Measurements from ENCODE around the gene ATG13.
"Not testable (repeated sequence)": the region's sequence is repeated elsewhere in the genome, so short reads cannot be mapped to it uniquely, and the experiment has no call there.

ATG13 gene

DNA sequence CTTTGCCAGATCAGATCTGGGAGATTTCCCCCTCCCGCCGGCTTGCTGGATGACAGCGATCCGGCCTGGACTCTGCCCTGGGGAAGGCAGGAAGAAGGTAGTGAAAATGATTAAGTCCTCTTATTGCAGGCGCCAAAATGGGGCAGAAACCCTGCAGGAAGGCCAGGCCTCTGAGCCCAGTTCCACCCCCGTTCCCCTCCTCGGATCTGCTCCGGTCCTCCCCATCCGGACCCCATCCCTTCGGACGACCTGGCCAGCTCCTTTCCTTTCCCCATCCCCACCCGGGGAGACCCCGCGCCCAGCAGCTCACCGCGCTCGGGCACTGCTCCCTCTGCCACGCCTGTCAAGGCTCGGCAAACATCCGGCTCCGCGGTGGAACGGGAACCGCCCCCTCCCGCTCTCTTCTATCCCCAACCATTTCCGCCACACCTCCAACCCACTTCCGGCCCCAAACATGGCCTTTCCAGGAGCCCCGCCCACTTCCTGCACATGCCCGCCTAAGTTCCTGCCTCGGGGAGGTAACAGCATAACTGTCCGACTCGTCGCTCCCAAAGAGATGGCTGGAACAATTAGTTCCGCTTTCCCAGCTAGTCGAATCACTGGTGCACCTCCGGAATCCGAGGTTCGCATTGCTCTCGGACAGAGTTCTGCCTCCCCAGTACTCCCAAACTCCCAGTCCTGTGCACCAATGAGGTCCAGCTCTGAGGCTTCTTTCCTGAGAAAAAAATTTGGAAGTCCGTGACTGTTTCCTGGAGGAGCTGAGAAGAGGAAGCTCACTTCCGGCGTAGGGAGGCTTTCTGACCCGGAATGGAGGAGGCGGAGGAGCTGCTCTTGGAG is 83.1 kb downstream of the ATG13 start, which contains the start of the genes ARHGAP1 and ZNF408:
ARHGAP1 (minus strand) TSS at position 379 of the 837 bp plus-strand sequence. CDS start 4,512 bp downstream, outside the sequence.
ZNF408 (plus strand) TSS at position 791 of the 837 bp plus-strand sequence; CDS start at position 808, 17 bp downstream.
- DNase-seq, result peak; percentile 95

DNA sequence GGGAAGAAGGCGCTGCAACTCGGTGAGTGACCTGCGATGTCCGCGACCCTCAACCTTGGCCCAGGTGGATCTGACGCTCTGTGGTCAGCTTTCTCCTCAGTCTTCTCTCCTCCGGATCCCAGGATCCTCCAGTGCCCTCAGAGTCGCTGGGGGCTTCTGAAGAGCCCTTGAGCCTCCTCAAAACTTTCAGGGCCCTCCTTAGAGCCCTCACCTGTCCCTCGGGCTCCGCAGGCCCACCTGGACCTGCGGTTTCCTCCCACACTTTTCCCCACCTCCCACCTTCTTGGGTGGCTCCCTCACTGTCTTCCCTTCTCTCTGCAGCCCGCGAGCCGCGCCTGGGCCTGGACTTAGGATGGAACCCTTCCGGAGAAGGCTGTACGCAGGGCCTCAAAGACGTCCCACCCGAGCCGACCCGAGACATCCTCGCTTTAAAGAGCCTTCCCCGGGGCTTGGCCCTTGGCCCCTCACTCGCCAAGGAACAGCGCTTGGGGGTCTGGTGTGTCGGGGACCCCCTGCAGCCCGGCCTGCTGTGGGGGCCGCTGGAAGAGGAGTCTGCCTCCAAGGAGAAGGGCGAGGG is 83.8 kb downstream of the ATG13 start:
- no peak for DNase-seq

DNA sequence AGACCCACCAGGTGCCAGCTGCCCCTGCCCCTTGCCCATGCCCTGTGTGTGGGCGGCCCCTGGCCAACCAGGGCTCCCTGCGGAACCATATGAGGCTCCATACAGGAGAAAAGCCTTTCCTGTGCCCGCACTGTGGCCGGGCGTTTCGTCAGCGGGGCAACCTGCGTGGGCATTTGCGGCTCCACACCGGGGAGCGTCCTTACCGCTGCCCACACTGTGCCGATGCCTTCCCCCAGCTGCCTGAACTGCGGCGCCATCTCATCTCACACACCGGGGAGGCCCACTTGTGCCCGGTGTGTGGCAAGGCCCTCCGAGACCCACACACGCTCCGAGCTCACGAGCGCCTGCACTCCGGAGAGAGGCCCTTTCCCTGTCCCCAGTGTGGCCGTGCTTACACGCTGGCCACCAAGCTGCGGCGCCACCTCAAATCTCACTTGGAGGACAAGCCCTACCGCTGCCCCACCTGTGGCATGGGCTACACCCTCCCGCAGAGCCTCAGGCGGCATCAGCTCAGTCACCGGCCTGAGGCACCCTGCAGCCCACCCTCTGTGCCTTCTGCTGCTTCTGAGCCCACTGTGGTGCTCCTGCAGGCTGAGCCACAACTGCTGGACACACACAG is 87.8 kb downstream of the ATG13 start:
- DNase-seq, result no peak

DNA sequence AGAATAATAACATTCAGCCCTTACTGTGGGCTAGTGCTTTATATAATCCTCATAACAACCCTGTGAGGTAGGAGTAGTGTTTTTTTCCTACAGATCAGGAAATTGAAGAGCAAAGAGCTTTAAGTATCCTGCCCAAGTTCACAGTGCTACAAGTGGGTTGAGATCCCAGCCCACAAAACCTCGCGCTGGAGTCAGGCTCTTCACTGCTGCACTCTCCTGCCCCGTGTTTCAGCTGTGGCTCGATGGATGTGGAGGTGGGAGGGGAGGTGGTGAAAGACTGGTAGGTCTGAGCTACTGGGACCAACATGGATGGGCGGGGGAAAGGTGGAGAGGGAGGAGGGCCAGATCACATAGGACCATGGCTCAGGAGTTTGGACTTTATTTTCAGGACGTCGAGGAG is 89.5 kb downstream of the ATG13 start:
- DNase-seq, result no peak

DNA sequence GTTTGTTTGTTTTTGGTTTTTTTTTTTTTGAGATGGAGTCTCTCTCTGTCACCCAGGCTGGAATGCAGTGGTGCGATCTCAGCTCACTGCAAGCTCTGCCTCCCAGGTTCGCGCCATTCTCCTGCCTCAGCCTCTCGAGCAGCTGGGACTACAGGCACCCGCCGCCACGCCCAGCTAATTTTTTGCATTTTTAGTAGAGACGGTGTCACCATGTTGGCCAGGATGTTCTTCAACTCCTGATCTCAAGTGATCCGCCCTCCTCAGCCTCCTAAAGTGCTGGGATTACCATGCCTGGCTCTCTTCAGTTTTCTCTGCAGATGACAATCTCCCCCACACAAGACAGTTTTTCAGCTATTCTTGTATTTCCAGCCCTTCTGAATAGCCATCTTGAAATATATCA is 92.0 kb downstream of the ATG13 start:
- not testable (repeated sequence) for DNase-seq

DNA sequence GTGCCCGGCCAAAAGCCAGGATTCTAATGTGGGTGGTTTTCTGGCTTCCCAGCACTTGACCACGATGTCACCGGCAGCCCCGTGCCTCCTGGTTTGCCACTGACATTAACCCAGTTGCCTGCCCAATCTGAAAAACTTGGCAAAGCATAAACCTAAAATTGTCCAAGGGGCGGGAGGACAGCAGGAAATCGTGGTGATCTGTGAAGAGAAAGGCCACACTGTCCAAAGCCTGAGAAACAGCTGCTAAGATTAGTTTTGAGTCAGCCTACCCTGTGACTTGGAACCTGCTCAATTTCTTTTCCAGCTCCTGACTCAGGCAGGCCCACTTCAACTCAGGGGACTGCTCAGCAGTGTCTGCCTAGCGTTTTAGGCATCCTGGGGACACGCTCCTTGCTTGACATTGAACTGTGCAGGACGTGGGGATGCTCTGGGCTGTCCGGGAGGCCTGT is 93.5 kb downstream of the ATG13 start:
- DNase-seq, result no peak

DNA sequence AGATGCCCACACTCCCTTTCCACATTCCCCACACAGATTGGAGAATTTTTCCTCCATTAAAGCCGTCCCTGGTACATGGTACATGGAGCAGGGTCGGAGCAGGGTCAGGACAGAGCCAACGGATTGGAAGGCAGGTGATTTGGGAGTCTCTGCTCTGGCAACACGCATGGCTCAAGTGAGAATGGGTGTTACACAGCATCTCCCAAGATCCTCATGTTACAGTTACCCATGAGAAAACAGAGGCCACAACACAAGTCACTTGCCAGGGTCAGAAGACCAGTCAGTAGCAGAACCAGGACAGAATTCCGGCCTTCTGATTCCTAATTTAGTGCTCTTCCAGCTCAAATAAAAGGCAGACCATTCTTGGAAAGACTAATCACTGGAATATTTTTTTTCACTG is 94.0 kb downstream of the ATG13 start:
- no peak for DNase-seq

DNA sequence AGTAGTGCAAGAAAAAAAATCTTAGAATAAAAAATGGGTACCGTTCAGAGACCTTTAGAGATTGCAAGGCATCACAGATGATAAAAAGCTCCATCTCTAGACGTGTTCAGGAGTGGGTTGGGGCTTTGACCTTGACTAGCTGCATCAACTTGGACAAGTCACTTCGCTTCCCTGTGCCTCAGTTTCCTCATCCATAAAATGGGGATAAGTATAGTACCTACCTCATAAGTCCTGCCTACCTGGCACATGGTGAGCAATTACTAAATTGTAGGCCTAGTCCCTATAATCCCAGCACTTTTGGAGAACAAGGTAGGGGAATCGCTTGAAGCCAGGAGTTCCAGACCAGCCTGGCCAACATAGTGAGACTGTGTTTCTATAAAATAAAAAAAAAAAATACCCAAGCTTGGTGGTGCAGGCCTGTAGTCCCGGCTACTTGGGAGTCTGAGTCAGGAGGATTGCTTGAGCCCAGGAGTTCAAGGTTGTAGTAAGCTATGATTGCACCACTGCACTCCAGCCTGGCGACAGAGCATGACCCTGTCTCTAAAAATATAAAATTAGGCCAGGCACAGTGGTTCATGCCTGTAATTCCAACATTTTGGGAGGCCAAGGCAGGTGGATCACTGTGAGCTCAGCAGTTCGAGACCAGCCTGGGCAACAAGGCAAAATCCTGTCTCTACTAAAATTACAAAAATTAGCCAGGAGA is 95.7 kb downstream of the ATG13 start:
- no peak for DNase-seq

DNA sequence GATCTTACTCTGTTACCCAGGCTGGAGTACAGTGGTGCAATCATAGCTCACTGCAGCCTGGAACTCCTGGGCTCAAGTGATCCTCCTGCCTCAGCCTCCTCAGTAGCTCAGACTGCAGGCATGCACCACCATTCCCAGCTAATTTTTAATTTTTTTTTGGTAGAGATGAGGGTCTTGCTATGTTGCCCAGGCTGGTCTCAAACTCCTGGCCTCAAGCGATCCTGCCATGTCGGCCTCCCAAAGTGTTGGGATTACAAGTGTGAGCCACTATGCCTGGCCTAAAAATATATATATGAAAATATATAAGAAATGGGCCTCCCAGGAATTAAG is 100.4 kb downstream of the ATG13 start:
- not testable (repeated sequence) for DNase-seq

DNA sequence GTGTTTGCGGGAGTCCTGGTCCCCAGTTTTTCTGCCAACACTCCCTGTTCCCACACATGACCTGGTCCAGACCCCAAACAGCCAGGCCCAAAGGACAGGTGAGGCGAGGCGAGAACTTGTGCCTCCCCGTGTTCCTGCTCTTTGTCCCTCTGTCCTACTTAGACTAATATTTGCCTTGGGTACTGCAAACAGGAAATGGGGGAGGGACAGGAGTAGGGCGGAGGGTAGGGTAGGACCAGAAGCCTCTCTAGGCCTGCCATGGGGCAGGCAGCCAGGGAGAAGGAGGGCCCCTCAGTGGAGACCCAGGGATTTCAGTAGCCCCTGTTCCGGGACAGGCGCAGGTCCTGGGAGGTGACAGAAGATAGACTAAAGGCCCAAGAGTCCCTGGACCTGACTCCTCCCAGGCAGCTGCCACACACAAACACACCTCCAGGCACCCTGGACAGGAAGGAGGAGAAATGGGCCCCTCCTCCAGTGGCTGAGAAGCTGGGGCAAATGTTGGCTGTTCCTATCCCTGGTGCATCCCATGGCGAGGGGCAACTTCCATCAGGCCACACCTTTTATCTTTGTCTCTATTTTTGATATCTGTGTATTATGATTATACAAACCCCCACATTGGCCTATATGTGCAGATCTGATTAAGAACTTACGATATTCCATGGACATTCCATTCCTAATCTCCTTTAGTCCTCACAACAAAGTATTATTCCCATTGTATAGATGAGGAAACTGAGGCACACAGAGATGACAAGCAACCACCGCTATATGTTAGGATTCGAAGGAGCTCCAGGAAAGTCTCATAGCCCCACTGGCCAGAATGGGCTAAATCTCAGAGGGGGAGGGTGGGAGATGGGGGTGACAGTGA is 101.0 kb downstream of the ATG13 start:
- no peak for DNase-seq

DNA sequence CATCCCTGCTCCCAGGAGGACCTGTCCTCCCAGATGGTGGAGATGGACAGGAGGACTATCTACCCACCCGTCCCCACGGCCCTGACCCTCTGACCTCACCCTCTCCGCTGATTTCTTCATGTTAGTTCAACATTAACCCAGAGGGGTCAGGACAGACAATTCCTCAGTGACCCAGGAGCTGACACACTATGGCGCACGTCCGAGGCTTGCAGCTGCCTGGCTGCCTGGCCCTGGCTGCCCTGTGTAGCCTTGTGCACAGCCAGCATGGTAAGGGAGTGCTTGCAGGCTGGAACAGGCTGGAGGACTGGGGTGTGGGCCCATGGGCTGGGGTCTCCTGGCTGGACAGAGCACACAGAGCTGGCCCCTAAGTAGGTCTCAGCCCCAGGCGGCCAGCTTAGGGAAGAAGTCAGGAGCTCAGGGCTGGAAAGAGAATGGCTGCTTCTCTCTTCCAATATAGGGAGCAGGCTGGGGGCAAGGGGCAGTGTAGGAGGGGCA is 101.7 kb downstream of the ATG13 start, which contains the start of gene F2:
F2 (plus strand) TSS at position 166 of the 495 bp plus-strand sequence; CDS start at position 189, 23 bp downstream.
- no peak for DNase-seq

DNA sequence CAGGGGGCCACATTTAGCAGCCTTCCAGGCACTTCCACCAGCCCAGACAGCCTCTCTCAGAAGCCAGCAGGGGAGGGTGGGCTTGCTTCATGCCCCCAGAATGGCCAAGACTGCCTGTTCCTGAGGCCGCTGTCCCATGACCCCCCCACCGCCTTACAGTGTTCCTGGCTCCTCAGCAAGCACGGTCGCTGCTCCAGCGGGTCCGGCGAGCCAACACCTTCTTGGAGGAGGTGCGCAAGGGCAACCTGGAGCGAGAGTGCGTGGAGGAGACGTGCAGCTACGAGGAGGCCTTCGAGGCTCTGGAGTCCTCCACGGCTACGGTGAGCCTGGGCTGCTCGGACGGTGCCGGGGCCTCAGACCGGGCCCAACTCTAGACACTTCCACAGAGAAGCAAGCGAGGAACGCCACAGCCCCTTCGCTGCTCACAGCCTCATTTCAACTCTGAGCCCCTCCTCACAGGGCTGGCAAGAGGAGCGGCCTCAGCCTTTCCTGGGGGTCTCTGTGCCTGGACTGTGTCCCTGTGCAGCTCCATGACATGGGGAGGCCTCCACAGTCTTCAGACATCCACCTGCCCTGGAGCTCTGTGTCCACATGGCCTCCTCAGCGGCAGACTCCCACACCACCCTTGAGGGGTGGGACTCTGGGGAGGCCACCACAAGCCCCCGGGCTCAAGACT is 102.3 kb downstream of the ATG13 start:
- DNase-seq, result no peak

DNA sequence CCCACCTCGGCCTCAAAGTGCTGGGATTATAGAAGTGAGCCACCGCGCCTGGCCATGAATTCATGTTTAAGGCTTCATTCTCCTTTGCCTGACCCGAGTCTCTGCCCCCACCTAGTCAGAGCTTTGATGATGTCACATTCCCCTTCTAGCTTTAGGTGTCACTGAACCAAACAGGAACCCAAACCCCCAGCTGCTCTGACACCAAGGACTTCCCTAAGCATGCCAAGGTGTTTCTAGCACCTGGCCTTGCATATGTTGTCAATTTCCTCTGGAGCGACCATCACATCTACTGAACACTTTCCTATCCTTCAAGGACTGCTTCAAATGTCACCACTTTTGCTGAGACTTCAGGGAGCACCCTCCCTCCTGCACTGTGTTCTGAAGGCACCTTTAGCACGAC is 103.9 kb downstream of the ATG13 start:
- no peak for DNase-seq

DNA sequence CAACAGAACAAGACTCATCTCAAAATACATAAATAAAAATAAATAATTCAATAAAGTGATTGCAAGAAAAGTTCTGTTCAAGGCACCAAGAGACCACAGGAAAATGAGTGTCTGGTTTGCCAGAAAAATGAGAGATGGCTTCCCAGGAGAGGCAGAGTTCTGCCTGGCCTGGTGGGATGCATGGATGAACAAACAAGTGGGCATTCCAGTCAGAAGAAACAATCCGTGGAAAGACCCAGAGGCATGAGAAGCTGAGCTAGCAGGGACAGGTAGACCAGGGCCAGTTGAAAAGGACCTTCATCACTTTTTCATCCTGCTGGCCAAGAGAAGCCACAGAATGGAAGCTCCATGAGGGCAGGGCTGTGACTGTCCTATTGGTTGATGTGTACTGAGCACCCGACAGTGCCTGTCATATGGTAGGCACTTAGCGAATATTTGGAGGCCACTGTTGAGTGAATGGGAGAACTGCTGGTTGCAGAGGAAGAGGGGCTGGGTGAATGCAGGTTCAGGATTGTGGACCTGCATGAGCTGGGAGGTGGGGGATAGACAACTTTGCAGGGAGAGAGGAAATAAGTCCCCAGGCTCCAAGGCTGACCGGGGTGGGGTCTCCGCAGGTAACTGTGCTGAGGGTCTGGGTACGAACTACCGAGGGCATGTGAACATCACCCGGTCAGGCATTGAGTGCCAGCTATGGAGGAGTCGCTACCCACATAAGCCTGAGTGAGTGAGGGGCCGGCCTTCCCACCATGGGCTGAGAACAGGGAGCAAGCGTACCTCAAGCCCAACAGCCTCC is 105.4 kb downstream of the ATG13 start:
- DNase-seq, result no peak

DNA sequence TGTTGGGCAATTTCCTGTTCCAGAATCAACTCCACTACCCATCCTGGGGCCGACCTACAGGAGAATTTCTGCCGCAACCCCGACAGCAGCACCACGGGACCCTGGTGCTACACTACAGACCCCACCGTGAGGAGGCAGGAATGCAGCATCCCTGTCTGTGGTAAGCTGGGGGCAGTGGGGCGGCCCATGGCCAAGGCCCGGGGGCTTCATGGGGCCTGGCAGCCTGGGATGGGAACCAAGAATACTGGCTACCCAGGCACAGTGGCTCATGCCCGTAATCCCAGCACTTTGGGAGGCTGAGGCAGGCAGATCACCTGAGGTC is 106.0 kb downstream of the ATG13 start:
- DNase-seq, result no peak

DNA sequence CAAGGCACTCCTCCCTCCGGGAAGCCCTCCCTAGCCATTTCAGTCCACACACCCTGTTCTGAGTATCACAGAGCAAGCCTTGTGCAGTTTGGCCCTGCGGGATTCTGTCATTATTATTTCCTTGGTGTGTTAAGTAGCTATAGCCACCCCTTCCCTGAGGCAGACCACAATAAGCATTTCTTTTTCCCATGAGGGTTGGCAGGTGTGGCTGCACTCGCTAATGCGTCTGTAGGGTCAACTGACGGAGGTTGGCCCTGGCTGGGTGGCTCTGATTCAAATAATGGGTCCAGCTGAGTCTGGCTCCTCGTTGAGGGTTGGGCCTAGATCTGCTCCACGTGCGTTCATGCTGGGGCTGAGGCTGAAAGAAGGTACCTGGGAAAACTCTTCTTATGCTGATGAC is 106.7 kb downstream of the ATG13 start:
- DNase-seq, result no peak
